OCI-LY3 (cell line): ENCODE results near the gene BCL11B.

Source experiments
- EZH2phosphoT487 ChIP-seq: fragments of 200-600 bp; shearing (Covaris generic); IDR thresholded peaks from 2 replicates; pipeline ENCODE4 v1.6.1; 2018; ENCODE audit warnings: antibody characterized with exemption, mixed run types, low read depth
- TF ChIP-seq, protein P1 (sequence below): fragments of 200-600, 300-600 bp; sonication (generic); IDR thresholded peaks from 2 replicates; pipeline ENCODE4 v1.5.1; 2014; ENCODE audit warnings: antibody characterized with exemption, low read length, low read depth

DNA sequence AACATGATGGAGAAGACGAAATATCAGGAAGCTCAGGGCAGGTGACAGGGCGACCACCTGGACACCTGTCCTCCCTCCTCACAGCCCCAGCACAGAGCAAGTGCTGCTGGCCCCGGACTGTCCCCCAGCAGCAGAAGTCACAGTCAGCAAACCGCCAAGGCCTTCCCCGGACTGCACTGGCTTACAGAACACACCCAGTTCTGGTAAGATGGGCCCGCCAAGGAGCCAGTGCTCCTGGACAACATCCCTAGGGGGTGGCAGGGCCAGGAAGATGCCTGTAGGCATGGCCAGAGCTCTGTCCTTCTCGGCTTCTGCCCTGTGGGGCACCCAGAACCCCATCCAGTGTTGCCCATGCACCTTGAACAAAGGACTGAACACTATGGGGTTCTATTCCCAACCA is 77.9 kb downstream of the BCL11B start:
- TF ChIP-seq, protein P1, sequence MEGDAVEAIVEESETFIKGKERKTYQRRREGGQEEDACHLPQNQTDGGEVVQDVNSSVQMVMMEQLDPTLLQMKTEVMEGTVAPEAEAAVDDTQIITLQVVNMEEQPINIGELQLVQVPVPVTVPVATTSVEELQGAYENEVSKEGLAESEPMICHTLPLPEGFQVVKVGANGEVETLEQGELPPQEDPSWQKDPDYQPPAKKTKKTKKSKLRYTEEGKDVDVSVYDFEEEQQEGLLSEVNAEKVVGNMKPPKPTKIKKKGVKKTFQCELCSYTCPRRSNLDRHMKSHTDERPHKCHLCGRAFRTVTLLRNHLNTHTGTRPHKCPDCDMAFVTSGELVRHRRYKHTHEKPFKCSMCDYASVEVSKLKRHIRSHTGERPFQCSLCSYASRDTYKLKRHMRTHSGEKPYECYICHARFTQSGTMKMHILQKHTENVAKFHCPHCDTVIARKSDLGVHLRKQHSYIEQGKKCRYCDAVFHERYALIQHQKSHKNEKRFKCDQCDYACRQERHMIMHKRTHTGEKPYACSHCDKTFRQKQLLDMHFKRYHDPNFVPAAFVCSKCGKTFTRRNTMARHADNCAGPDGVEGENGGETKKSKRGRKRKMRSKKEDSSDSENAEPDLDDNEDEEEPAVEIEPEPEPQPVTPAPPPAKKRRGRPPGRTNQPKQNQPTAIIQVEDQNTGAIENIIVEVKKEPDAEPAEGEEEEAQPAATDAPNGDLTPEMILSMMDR: no peak
- no peak for TF ChIP-seq EZH2phosphoT487
